HG03139 (cell line): ENCODE data around the gene CARHSP1.
"Not testable (repeated sequence)": the region's sequence is repeated elsewhere in the genome, so short reads cannot be mapped to it uniquely, and the experiment has no call there.

Experiments
- ATAC-seq: cut with Tn5 transposase; IDR thresholded peaks from one replicate; pipeline ENCODE4 v1.9.1; 2021; ENCODE audit not compliant: unreplicated experiment

The CARHSP1 gene

DNA sequence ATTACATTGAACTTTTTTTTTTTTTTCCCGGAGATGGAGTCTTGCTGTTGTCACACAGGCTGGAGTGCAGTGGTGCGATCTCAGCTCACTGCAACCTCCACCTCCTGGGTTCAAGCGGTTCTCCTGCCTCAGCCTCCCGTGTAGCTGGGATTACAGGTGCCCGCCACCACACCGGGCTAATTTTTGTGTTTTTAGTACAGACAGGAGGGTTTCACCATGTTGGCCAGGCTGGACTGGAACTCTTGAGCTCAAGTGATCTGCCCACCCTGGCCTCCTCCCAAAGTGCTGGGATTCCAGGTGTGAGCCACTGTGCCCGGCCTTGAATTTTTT lies 5.0 kb upstream of the CARHSP1 start:
- not testable (repeated sequence) for ATAC-seq

DNA sequence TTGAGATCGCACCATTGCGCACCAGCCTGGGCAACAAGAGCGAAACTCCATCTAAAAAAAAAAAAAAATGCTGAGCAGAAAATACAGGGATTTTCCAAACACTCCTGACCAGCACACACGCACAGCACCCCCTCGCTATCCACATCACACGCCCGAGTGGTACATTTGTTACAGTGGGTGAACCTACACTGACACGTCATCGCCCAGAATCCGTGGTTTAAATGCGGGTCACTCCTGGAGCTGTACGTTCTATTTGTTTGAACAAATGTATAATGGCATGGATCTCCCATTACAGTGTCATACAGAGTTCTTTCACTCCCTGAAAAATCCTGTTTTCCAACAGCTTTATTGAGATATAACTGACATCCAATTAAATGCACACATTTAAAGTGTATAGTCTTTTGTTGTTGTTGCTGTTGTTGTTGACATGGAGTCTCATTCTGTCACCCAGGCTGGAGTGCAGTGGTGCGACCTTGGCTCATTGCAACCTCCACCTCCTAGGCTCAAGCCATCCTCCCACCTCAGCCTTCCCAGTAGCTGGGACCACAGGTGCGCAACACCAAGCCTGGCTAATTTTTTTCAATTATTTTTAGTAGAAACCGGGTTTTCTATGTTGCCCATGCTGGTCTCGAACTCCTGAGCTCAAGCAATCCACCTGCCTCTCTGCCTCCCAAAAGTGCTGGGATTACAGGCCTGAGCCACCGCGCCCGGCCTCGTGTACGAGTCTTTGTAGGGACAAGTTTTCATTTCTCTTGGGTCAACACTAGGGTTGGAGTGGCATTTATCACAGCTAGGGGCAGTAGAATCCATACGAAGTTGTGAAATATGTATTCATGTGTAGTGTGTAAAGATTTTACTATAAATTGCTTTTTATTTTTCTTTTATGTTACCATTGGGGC lies 4.4 kb upstream of the CARHSP1 start:
- ATAC-seq, result no peak

DNA sequence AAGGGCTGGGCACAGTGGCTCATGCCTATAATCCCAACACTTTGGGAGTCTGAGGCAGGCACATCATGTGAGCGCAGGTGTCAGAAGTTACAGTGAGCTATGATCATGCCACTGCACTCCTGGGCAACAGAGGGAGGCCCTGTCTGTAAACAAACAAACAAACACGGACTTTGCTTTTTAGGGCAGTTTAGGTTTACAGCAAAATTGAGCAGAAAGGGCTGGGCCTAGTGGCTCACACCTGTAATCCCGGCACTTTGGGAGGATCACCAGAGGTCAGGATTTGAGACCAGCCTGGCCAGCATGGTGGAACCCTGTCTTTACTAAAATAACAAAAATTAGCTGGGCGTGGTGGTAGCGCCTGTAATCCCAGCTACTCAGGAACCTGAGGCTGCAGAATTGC lies 3.3 kb upstream of the CARHSP1 start:
- no peak for ATAC-seq

DNA sequence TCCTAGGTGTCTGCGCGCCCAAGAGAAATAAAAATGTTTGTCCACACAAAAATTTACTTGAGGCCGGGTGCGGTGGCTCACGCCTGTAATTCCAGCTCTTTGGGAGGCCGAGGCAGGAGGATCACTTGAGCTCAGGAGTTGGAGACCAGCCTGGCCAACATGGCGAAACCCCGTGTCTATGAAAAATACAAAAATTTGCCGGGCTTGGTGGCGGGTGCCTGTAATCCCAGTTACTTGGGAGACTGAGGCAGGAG lies 1.1 kb upstream of the CARHSP1 start:
- not testable (repeated sequence) for ATAC-seq

DNA sequence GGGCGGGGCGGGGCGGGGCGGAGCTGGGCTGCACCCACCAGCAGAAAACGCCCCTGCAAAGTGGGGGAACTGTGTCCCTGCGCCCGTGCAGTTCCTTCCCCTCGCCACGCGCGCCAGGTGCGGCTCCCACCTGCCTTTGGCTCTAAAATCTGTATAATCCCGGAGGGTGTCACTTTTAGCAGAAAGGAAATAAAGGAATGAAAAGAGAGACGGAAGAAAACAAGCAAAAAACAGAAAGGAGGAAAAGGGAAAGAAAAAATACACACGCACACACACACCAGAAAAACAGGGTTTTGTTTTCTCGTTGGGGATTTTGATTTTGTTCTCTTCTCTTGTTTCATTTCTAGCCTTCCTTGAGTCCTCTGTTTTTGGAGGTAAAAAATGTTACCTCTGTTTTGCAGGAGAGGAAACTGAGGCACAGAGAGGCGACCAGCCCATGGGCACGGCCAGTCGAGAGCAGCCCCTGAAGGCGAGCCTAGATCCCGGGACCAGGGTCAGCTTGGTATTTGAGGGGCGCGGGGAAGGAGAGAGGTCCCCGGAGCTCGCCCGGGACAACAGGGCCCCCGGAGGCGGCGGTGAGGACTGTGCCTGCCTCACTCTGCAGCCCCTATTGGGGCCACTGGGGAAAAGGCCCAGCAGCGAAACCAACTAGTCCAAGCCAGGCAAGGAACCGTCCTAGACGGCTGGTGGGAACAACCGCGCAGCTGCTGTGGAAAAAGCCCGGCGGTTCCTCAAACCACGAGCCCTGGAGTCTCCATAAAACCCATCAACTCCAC lies 594 bp upstream of the CARHSP1 start:
- no peak for ATAC-seq

DNA sequence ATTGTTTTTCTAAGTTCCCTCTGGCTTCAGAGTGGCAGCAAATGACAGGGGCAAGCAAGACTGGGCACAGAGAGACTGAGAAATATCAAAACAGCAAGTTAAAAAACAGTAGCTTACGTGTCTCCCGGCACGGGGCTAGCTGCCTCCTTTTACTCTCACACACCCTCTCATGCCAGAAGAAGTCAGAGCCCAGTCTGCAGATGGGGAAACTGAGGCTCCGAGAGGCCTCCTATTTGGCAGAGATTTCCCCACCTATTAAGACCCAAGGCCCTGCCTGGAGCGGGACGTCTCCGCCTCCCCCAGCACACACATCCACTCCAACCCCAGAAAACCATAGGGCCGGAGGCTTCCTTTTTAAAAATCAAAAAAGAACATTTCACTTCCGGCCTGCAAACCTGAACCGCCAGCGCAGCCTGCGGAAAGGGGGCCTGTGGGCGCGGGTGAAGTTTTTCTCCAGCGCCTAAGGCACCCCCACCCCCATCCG lies 832 bp downstream of the CARHSP1 start:
- ATAC-seq, result no peak

DNA sequence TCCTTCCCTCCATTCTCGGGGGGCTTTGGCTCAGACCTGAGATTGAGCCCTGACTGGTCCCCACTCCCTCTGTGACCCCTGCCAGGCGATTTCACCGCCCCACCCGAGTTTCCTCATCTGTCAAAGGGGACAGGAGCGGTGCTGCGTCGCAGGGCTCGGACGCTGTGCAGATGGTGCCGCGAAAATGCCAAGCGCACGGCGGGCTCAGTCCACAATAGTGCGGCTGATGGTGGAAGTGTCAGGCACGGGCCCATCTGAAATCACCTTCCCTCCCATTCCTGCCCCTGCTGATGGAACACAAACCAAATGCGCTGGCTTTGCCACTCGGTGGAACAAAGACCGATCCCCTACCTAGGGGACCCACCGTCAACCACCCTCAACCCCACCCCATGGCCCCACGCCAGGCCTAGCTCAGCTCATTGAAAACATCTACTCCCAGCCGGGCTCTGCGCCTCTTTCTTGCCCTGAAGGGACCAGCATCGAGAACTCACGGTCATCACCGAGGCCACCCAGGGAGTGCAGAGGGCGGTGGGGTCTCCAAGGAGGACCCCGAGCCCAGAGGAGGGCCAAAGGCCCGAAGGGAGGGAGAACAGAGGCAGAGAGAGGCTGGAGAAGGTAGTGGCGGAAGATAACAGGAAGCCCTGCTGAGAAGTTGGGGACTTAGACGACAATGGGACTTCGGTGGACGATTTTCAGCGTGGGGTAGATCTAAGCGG lies 1.4 kb downstream of the CARHSP1 start:
- ATAC-seq, result no peak

DNA sequence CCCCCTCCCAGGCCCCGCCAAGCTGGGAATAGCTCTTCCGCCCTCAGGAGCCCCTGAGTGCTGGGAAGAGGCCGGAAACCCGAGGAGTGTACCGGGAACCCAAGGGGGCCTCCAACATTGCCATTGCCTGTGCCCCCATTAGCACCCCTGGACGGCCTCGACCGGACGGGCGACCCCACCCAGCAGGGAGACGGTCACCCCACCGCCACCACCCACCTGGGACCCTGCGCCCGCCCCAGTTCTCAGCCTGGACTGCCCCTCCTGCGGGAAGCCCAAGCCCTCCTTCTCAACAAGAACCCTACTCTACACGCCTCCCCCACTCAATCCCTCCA lies 2.0 kb downstream of the CARHSP1 start:
- no peak for ATAC-seq

DNA sequence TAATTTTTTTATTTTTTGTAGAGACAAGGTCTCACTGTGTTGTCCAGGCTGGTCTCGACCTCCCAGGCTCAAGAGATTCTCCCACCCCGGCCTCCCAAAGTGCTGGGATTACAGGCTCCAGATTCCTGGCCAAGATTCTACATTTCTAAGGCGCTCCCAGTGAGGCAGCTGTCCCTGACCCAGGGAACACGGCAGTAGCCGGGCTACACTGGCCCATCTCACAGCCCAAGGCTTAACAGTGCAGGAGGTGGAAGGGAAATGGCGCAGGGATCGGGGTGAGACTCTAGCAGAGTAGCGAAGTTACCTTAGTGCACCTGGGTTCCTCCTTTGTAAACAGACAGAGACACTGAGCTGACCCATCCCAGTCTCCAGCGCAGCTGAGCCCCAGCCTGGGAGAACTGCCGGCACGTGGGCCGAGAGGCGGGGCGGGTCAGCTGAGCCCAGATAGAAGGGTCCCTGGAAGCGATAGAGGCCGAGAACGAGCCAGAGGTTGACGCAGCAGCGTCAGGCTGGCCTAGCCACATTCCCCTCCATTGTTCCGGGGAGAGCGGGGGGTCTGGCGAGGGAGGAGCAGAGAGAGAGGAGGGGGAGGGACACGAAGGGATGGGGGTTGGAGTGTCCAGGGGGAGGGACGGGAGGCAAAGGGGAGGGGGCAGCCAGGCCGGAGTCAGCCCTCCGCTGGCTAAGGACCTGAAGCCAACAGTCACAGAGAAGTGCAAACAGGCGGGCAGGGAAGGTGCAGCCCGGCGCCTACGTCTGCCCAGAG lies 2.5 kb downstream of the CARHSP1 start:
- no peak for ATAC-seq

DNA sequence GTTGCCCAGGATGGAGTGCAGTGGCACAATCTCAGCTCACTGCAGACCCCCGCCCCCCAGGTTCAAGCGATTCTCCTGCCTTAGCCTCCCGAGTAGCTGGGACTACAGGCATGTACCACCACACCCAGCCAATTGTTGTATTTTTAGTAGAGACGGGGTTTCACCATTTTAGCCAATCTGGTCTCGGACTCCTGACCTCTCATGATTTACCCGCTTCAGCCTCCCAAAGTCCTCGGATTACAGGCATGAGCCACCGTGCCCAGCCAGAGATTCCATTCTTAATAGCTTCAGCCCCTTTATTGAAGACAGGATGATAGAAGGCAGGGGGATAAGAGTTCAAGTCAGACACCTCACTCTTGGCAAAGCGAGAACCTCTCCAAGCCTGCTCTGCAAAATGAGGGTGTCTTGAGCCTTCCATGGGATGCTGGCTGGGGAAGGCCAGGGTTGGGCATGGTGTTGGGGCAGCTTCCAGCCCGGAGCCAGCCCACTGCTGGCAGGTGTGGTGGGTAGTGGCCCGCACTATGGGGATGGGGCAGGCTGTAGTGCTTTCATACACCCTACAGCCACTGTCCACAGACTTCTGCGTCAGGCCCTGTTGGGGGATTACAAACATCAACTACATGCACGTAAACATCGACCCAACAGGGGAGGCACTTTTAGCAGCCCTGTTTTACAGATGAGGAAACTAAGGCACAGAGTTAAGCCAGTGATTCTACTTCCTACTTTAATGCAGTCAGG lies 3.5 kb downstream of the CARHSP1 start:
- no peak for ATAC-seq

DNA sequence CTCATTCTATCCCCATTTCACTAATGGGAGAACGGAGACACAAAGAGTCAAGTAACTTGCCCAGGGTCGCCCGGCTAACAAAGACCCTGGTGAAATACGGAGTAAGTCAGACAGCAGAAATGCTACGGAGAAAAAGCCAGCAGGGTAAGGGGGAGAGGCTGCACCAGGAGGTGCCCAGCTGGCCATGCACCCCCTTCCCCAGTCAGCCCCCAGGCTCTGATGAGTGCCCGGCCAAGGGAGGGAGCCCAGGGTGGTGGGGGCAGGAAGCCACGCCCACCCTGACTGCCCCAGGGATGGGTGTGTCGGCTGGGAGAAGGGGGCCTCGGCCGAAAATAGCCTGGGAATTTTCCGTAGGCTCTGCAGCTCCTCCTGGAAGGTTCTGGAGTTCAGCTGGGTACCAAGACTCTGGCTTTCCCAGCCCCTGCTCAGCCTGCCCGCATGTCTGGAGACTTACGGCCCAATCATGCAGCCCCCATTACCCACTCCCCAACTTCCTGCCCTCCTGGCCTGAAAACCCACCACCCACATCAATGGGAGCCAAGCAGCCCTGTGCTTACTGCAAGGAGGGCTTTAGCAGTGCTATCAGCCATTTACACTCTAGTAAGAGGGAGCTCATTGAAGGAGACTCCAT lies 4.2 kb downstream of the CARHSP1 start:
- no peak for ATAC-seq

DNA sequence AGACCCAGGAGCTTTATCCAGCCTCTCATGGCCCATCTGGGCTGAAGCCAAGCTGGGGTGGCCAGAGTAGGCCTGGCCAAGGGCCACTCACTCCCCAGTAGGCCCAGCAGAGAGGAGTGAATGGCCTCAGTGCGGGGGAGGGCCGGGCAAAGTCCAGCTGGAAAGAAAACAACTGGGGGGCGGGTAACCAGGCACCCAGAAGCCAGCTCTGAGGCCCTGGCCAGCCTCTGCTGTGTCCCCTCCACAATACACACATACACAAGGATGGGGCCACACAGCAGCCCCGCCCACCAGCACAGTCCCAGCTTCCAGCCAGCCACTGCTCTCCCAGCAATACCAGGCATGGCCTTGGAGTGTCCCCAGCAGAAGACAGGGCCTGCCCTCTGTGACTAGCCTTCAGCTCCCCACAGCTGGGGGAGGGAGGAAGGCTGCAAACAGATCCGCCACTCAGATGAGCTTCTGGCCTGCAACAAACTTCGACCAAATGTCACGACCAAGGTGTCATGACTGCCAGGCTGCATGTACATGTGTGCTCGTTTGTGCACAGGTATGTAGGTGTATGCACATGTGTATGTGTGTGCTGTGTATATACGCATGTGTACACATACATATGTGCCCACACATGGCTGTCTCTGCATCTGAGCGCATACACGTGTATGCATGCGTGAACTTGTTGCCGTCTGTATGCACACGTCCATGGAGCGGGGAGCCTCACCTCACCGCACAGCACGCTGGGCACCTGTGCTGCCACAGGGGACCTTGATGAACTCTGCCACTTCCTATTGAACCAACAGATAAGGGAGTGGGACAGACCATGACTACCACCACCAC lies 5.0 kb downstream of the CARHSP1 start:
- ATAC-seq, result no peak

DNA sequence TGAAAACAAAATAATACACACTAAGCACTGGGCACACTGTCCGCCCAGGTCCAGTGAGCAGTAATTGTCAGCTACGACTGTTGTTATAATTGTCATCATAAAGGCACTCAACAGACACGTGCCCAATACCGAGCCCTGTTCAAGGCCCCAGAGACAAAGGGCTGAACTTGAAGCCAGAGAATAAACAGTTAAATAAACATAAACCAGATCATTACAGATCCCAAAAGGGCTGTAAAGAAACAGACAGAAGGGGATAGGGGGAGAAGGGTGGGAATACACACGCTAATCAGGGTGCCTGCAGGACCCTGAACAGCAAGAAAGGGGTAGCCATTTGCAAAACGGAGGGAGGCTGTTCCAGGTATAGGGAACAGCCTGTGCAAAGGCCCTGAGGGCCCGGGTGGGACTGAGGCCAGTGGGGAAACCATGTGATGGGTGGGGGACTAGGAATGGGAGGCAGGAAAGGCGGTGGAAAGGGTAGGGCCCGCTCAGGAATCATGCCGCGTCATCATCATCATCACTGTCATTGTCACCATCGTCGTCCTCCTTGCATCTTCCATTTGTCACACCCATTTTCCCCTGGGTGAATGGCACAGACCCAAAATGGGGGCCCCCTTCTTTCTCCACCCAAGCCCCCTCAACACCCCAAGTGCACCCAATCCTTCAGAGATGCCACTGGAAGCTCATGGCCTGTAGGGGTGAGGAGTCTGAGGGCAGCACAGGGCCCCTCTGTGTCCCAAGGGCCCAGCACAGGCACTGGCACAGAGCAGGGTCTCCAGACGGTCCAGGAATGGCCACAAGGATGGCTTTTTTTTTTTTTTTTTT lies 6.3 kb downstream of the CARHSP1 start:
- ATAC-seq, result no peak

DNA sequence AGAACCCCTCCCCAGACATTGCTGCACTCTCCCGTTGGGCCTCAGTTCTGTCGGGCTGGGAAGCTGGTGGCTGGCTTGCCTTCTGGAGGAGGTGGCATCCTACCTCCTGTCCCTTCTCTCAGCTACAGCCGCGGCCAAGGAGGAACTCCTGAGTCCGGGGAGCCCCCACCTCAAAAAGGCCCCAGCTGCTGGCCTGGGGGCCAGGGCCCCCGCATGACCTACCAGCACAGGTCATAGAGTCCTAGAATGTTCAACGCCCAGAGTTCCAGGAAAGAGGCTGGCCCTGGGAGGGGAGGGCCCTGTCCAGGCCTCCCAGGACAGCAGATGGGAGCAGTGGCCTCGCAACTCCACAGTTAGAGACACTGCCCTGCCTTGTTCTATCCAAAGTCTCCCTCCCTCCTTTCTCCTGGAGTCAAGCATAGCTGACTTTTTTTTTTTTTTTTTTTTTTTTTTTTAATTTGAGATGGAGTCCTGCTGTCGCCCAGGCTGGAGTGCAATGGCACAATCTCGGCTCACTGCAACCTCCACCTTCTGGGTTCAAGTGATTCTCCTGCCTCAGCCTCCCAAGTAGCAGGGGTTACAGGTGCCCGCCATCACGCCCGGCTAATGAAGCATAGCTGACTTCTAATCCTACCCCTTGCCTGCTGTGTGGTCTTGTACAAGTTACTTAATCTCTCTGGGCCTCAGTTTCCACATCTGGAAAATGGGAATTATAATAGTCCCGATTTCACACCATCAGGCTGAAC lies 7.1 kb downstream of the CARHSP1 start:
- no peak for ATAC-seq

DNA sequence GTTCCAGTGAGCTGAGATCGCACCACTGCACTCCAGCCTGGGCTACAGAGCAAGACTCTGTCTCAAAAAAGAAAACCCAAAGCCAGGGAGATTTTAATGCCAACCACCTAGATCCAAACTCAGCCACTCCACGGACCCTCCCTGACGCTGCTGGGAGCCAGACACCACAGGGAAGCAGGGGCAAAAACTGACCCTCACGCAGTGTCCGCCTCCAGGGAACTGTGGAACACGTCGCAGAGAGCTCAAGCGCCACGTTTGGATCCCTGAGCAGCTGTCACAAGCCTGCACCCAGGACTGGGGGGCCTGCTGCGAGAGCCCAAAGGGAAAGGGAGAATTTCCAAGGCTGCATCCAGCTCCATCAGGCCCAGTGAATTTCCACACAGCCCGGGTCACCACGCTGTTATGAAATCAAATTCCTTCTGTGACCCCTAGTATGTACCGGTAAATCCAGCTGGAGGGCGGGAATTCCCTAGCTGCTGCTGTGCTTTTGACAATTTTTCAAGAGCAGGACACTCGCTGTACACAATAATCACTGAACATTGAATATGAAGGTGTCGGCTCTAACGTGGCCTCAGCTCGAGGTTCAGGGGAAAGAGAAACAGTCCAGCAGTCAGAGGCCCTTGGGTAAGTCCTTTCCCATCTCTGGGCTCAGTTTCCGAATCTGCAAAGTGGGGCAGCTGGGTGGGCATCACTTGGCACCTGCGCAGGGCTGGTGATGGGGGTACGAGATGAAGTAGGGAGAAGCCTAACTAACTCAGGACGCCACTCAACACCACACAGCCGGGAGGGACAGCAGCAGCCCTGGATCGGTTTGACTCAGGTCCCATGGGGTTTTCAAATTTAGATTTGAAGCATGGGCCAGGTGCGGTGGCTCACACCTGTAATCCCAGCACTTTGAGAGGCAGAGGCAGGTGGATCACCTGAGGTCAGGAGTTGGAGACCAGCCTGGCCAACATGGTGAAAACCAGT lies 8.6 kb downstream of the CARHSP1 start:
- no peak for ATAC-seq
